OCI-LY1 (cell line): Measurements from ENCODE around the gene KRTAP1-3.

Source experiments
- H2AFZ ChIP-seq: fragments of 200-600 bp; sonication (generic), shearing (Covaris generic); 2 replicates; pipeline ENCODE4 v1.6.0; 2014; ENCODE audit warnings: antibody characterized with exemption, mild to moderate bottlenecking, low read length
- H3F3A ChIP-seq: fragments of 200-600 bp; sonication (generic), shearing (Covaris generic); 2 replicates; pipeline ENCODE4 v1.6.0; 2014; ENCODE audit warnings: mild to moderate bottlenecking, antibody characterized with exemption, low read length, moderate library complexity; ENCODE audit not compliant: insufficient read depth
- H3K27ac ChIP-seq: fragments of 200-600 bp; sonication (generic); 2 replicates; pipeline ENCODE4 v1.5.1; 2014; ENCODE audit warnings: low read length, mixed run types, mild to moderate bottlenecking, low read depth; ENCODE audit not compliant: poor library complexity, severe bottlenecking
- H3K27me3 ChIP-seq: fragments of 200-600 bp; sonication (generic); 2 replicates; pipeline ENCODE4 v1.6.0; 2014; ENCODE audit warnings: antibody characterized with exemption, mild to moderate bottlenecking, low read length, moderate library complexity; ENCODE audit not compliant: insufficient read depth
- H3K36me3 ChIP-seq: fragments of 200-600 bp; sonication (generic); 2 replicates; pipeline ENCODE4 v1.6.1; 2014; ENCODE audit warnings: mild to moderate bottlenecking, antibody characterized with exemption, low read length, moderate library complexity, mixed read lengths; ENCODE audit not compliant: insufficient read depth
- H3K4me1 ChIP-seq: fragments of 200-600 bp; sonication (generic); 2 replicates; pipeline ENCODE4 v1.5.1; 2014; ENCODE audit warnings: mild to moderate bottlenecking, low read length, moderate library complexity; ENCODE audit not compliant: insufficient read depth, severe bottlenecking
- H3K4me2 ChIP-seq: fragments of 200-600 bp; sonication (generic), shearing (Covaris generic); 2 replicates; pipeline ENCODE4 v1.6.1; 2014; ENCODE audit warnings: low read length
- H3K4me3 ChIP-seq: fragments of 200-600 bp; sonication (generic); 2 replicates; pipeline ENCODE4 v1.5.1; 2014; ENCODE audit warnings: low read length, low read depth, mild to moderate bottlenecking, mixed read lengths; ENCODE audit not compliant: poor library complexity, severe bottlenecking
- H3K79me2 ChIP-seq: fragments of 200-600 bp; shearing (Covaris generic); 2 replicates; pipeline ENCODE4 v1.6.1; 2016; ENCODE audit warnings: mixed run types, low read length, mixed read lengths; ENCODE audit not compliant: insufficient read depth
- H3K9ac ChIP-seq: fragments of 200-600 bp; sonication (generic), shearing (Covaris generic); 2 replicates; pipeline ENCODE4 v1.6.1; 2014; ENCODE audit warnings: mild to moderate bottlenecking, low read length, mixed read lengths
- H3K9me2 ChIP-seq: fragments of 200-600 bp; sonication (generic), shearing (Covaris generic); 2 replicates; pipeline ENCODE4 v1.6.1; 2014; ENCODE audit warnings: low read depth, mild to moderate bottlenecking, low read length, mixed read lengths
- H3K9me3 ChIP-seq: fragments of 200-600 bp; shearing (Covaris generic); 2 replicates; pipeline ENCODE4 v1.6.1; 2014; ENCODE audit warnings: low read length, mixed read lengths
- H4K20me1 ChIP-seq: fragments of 200-600 bp; sonication (generic), shearing (Covaris generic); 2 replicates; pipeline ENCODE4 v1.6.0; 2016; ENCODE audit warnings: mild to moderate bottlenecking, low read length; ENCODE audit not compliant: insufficient read depth
- EZH2 ChIP-seq: fragments of 200-600 bp; sonication (generic), shearing (Covaris generic); IDR thresholded peaks from 2 replicates; pipeline ENCODE4 v1.8.0; 2017; ENCODE audit warnings: borderline replicate concordance, mixed run types, mild to moderate bottlenecking, antibody characterized with exemption, low read length, moderate library complexity, mixed read lengths
- TF ChIP-seq, protein P1 (sequence below): fragments of 200-600 bp; sonication (generic), shearing (Covaris generic); IDR thresholded peaks from 2 replicates; pipeline ENCODE4 v1.5.1; 2017; ENCODE audit warnings: mild to moderate bottlenecking, antibody characterized with exemption, low read length, moderate library complexity, mixed read lengths

The KRTAP1-3 gene

DNA sequence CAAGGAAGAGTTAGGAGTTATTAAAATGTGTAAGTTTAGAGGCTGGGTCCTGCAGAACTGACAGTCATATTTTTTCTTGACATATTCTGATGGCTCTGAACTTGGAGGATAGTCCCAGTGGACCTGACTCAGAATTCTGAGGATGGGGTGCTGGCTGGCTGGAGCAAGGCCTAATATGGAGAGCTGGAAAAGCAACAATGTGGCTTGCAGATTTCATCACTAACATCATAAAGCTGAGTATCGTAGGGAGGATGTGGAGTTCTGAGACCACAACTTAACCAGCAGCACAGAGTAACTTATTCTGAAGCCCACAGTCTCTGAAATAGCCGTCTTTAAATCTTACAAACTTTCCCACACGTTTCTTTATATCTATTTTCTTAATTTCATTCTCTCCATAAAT is 10.0 kb downstream of the KRTAP1-3 start:
- Histone ChIP-seq H3K27me3 (no peaks in the 10 kb centered on the region), H4K20me1 (no peaks in the 10 kb centered on the region), H2AFZ (no peak overlapping the region), H3K27ac (no peak overlapping the region), H3K9me2 (no peaks in the 10 kb centered on the region), H3K4me2 (no peak overlapping the region), H3K9me3 (no peaks in the 10 kb centered on the region), H3F3A (no peaks in the 10 kb centered on the region), H3K36me3 (no peaks in the 10 kb centered on the region), H3K4me3 (no peak overlapping the region), H3K79me2 (no peaks in the 10 kb centered on the region), H3K4me1 (no peaks in the 10 kb centered on the region), H3K9ac (no peak overlapping the region)
- TF ChIP-seq EZH2, result no peak
- TF ChIP-seq, protein P1, sequence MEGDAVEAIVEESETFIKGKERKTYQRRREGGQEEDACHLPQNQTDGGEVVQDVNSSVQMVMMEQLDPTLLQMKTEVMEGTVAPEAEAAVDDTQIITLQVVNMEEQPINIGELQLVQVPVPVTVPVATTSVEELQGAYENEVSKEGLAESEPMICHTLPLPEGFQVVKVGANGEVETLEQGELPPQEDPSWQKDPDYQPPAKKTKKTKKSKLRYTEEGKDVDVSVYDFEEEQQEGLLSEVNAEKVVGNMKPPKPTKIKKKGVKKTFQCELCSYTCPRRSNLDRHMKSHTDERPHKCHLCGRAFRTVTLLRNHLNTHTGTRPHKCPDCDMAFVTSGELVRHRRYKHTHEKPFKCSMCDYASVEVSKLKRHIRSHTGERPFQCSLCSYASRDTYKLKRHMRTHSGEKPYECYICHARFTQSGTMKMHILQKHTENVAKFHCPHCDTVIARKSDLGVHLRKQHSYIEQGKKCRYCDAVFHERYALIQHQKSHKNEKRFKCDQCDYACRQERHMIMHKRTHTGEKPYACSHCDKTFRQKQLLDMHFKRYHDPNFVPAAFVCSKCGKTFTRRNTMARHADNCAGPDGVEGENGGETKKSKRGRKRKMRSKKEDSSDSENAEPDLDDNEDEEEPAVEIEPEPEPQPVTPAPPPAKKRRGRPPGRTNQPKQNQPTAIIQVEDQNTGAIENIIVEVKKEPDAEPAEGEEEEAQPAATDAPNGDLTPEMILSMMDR, result no peak

GRCh38 chr17:41020336-41020735 is 14.3 kb downstream of the KRTAP1-3 start:
- no peaks in the 10 kb centered on the region for H3K79me2 ChIP-seq
- no peak overlapping the region for H2AFZ ChIP-seq
- no peaks in the 10 kb centered on the region for H4K20me1 ChIP-seq
- no peak overlapping the region for H3K4me2 ChIP-seq
- no peaks in the 10 kb centered on the region for H3K9me2 ChIP-seq
- no peaks in the 10 kb centered on the region for H3K27me3 ChIP-seq
- H3F3A ChIP-seq, result no peaks in the 10 kb centered on the region
- H3K4me3 ChIP-seq, result no peak overlapping the region
- TF ChIP-seq EZH2, result no peak
- H3K4me1 ChIP-seq, result no peaks in the 10 kb centered on the region
- H3K27ac ChIP-seq, result no peak overlapping the region
- no peak overlapping the region for H3K9ac ChIP-seq
- H3K9me3 ChIP-seq, result no peaks in the 10 kb centered on the region
- no peaks in the 10 kb centered on the region for H3K36me3 ChIP-seq

DNA sequence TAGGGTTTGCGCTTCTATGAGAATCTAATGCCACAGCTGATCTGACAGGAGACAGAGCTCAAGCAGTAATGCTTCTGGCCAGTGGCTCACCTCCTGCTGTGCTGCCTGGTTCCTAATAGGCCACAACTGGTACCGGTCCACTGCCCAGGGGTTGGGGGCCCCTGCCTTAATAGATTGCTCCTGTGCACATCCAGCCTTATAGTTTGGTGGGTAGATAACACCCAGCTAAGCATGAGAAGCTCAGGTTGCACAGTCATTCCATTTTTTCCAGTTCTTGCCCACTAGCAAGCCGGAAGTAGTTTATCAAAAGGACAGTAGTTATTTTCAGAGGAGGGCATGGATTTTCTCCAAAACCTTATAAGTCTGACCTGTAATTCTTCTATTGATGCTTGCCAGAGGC is 15.3 kb downstream of the KRTAP1-3 start:
- Histone ChIP-seq H3K4me2 (no peak overlapping the region), H4K20me1 (no peaks in the 10 kb centered on the region), H3K27me3 (no peaks in the 10 kb centered on the region), H3K9ac (no peak overlapping the region), H3K27ac (no peak overlapping the region), H3K4me1 (no peaks in the 10 kb centered on the region), H2AFZ (no peak overlapping the region), H3K79me2 (no peaks in the 10 kb centered on the region), H3K36me3 (no peaks in the 10 kb centered on the region), H3F3A (no peaks in the 10 kb centered on the region), H3K9me3 (no peaks in the 10 kb centered on the region), H3K9me2 (no peaks in the 10 kb centered on the region), H3K4me3 (no peak overlapping the region)
- TF ChIP-seq, protein P1, result no peak
- TF ChIP-seq EZH2, result no peak

DNA sequence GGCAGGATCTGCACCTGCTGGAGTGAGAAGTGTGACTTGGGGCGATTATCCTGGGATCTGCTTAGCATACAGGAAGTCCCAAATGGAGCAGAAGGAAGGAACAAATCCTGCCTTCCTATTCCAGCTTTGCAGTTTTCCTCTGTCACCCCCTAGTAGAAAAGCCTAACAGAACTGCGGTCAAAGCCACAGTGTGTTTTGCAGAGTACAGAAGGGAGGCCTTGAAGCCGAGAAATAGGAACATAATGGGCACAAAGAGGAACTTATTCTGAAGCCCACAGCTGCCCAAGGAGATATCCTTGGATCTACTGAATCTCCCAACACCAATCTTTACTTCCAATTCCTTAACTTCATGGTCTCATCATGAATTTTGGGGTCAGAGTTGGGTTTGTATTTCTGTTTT is 16.1 kb downstream of the KRTAP1-3 start:
- no peaks in the 10 kb centered on the region for H3K9me2 ChIP-seq
- H3K36me3 ChIP-seq, result no peaks in the 10 kb centered on the region
- no peaks in the 10 kb centered on the region for H3F3A ChIP-seq
- no peak overlapping the region for H3K4me3 ChIP-seq
- no peaks in the 10 kb centered on the region for H4K20me1 ChIP-seq
- H3K27ac ChIP-seq, result no peak overlapping the region
- H3K4me2 ChIP-seq, result no peak overlapping the region
- H3K9ac ChIP-seq, result no peak overlapping the region
- H3K79me2 ChIP-seq, result no peaks in the 10 kb centered on the region
- no peaks in the 10 kb centered on the region for H3K9me3 ChIP-seq
- no peaks in the 10 kb centered on the region for H3K4me1 ChIP-seq
- TF ChIP-seq EZH2, result no peak
- TF ChIP-seq, protein P1, result no peak
- H2AFZ ChIP-seq, result no peak overlapping the region
- H3K27me3 ChIP-seq, result no peaks in the 10 kb centered on the region
